NCI-H748 treated with DMSO at 0.1 percent for 48 hours (cell line): ENCODE measurements around the gene HOMEZ.
"Not testable (repeated sequence)": the region's sequence is repeated elsewhere in the genome, so short reads cannot be mapped to it uniquely, and the experiment has no call there.

Source experiments
- DNase-seq: peaks from one replicate; lab custom pipeline; 2025; lab: John Stamatoyannopoulos, UW

HOMEZ gene

GRCh38 chr14:23281247-23281646, 4.7 kb downstream of the HOMEZ start:
- DNase-seq: no peak

- DNase-seq: not testable (repeated sequence)
Observed at GRCh38 chr14:23277928-23278327, 8.0 kb downstream of the HOMEZ start.

GRCh38 chr14:23277189-23277588, 8.7 kb downstream of the HOMEZ start:
- DNase-seq: no peak

- DNase-seq: no peak
Observed at GRCh38 chr14:23275412-23275811, 10.5 kb downstream of the HOMEZ start.

GRCh38 chr14:23269193-23269592, 16.7 kb downstream of the HOMEZ start:
- DNase-seq: no peak

GRCh38 chr14:23260849-23261248, 25.1 kb downstream of the HOMEZ start:
- not testable (repeated sequence) for DNase-seq

GRCh38 chr14:23259426-23259825, 26.5 kb downstream of the HOMEZ start:
- DNase-seq: no peak

GRCh38 chr14:23258256-23258655, 27.7 kb downstream of the HOMEZ start:
- DNase-seq: no peak

GRCh38 chr14:23252420-23253333, 33.3 kb downstream of the HOMEZ start:
- no peak for DNase-seq

GRCh38 chr14:23252006-23252405, 33.9 kb downstream of the HOMEZ start:
- no peak for DNase-seq

GRCh38 chr14:23249824-23250223, 36.1 kb downstream of the HOMEZ start:
- no peak for DNase-seq

- DNase-seq: no peak
Observed at GRCh38 chr14:23248601-23249000, 37.3 kb downstream of the HOMEZ start.

- DNase-seq: no peak
Observed at GRCh38 chr14:23245282-23245681, 40.6 kb downstream of the HOMEZ start.

GRCh38 chr14:23243066-23243465, 42.9 kb downstream of the HOMEZ start:
- DNase-seq: no peak

GRCh38 chr14:23242076-23242475, 43.9 kb downstream of the HOMEZ start:
- DNase-seq: no peak

GRCh38 chr14:23241061-23241715, 44.7 kb downstream of the HOMEZ start:
- not testable (repeated sequence) for DNase-seq

GRCh38 chr14:23240661-23241060, 45.3 kb downstream of the HOMEZ start:
- no peak for DNase-seq

- DNase-seq: peak; percentile 77
Observed at GRCh38 chr14:23237772-23238594, 47.9 kb downstream of the HOMEZ start, which contains the start of gene RNF212B. RNF212B (plus strand) TSS chr14:23237936; CDS start chr14:23240346, 2,410 bp downstream.

GRCh38 chr14:23232241-23232808, 53.6 kb downstream of the HOMEZ start:
- DNase-seq: not testable (repeated sequence)

GRCh38 chr14:23228812-23229211, 57.1 kb downstream of the HOMEZ start:
- DNase-seq: no peak

GRCh38 chr14:23227566-23227965, 58.4 kb downstream of the HOMEZ start:
- DNase-seq: no peak

GRCh38 chr14:23224958-23225357, 61.0 kb downstream of the HOMEZ start:
- DNase-seq: not testable (repeated sequence)
